ENCODE data around the gene EIPR1. TPM values are rescaled to one million over a fixed set of nuclear protein-coding genes. Genes with fewer than 3 reads are reported as not detected.

The EIPR1 gene
- total and polyA plus RNA-seq, 2 experiments from 2014 or later = 17.4 to 46.3 TPM

DNA sequence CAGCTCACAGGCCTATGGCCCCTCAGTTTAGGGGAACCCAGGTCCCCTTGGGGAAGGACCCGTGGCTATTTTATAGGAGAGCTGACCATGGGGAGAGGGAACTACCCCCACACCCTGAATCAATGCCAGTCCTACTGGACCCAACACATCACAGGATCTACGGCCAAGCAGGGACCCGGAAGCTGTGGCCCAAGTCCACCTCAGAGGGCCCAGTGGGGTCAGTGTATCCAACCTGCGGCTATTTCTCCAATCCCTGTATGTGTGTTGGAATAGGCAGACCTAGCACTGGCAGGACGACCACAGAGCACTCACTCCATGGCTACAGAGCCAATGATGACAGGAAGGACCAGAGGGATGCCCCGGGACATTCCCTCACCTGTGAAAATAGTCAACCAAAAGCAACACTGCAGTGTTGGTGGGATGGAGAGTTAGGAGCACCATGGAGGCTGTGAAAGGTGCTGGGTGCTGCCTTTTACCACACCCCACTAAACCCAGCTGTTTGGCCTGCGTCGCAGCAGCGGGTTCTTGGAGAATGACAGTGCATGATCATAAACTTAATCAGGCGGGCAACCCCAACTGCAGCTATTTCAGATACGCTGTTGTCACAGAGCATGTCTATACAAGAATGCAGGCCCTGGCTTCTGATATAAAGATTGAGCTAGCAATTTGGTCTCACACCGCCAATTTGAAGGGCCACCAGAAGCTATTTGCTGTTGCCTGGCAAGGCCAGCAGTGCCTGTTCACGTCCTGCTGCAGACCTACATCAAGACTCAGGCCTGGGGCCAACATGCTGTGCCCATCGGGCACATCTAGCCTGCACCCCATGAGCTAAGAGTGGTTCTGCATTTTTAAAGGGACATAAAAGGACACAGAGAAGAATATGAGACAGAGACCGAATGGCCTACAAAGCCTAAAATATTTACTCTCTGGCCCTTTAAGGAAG lies 110.4 kb downstream of the EIPR1 start:
- H3K4me1 ChIP-seq (ENCODE audit: insufficient read depth) = no peaks in the 10 kb centered on the region
- H3K9me2 ChIP-seq (ENCODE audit: insufficient read depth) = no peaks in the 10 kb centered on the region
- H3K27me3 ChIP-seq (ENCODE audit: insufficient read depth) = no peaks in the 10 kb centered on the region
- no peaks in the 10 kb centered on the region for H3F3A ChIP-seq (replicated peaks; ENCODE audit: low read depth)
- no peak for TF ChIP-seq JUNB (IDR thresholded peaks at IDR 0.05; ENCODE audit: unreplicated experiment)
- TF ChIP-seq REST (IDR thresholded peaks at IDR 0.05; ENCODE audit: unreplicated experiment) = no peak
- no peak for TF ChIP-seq CREB1 (CRISPR knock-in tag; IDR thresholded peaks at IDR 0.05; ENCODE audit: low read depth)
- no peak for TF ChIP-seq EZH2 (IDR thresholded peaks at IDR 0.05; ENCODE audit: low read depth, unreplicated experiment)
- TF ChIP-seq, protein P1, sequence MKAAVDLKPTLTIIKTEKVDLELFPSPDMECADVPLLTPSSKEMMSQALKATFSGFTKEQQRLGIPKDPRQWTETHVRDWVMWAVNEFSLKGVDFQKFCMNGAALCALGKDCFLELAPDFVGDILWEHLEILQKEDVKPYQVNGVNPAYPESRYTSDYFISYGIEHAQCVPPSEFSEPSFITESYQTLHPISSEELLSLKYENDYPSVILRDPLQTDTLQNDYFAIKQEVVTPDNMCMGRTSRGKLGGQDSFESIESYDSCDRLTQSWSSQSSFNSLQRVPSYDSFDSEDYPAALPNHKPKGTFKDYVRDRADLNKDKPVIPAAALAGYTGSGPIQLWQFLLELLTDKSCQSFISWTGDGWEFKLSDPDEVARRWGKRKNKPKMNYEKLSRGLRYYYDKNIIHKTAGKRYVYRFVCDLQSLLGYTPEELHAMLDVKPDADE (IDR thresholded peaks at IDR 0.05) = no peak
- TF ChIP-seq EZH2phosphoT487 (IDR thresholded peaks at IDR 0.05; ENCODE audit: unreplicated experiment) = no peak
- no peak for TF ChIP-seq ZNF462 (CRISPR knock-in tag; IDR thresholded peaks at IDR 0.05)
- Mint-ChIP-seq H3K27ac (no peak overlapping the region), H3K9me3 (no peaks in the 10 kb centered on the region), H3K36me3 (ENCODE audit: low read depth) (peaks cover 9% of the 10 kb centered on the region; the same call in 1 of the 3 replicates), H3K27me3 (ENCODE audit: insufficient read depth, low read depth, poor library complexity) (peaks cover 5% of the 10 kb centered on the region), H3K4me3 (no peak overlapping the region), H3K4me1 (peaks cover 23% of the 10 kb centered on the region)
- H3K36me3 ChIP-seq (ENCODE audit: insufficient read depth) = no peaks in the 10 kb centered on the region
- peaks cover 13% of the 10 kb centered on the region; the same call in 1 of the 2 replicates for H4K20me1 ChIP-seq (replicated peaks; ENCODE audit: insufficient read depth)
- H3K4me2 ChIP-seq = no peak overlapping the region
- H3K27ac ChIP-seq (ENCODE audit: low read depth) = no peak overlapping the region
- H3K4me3 ChIP-seq = no peak overlapping the region
- H2AFZ ChIP-seq = no peak overlapping the region
- no peak for DNase-seq (ENCODE audit: low spot score)
- no peak for ATAC-seq
- H3K79me2 ChIP-seq (replicated peaks; ENCODE audit: insufficient read depth) = 0 out of 2 replicates have a peak, but pooled peaks cover 5% of the 10 kb centered on the region
